Osteoblast (primary cell): ENCODE data around the gene ATRN. TPM values are rescaled to one million over a fixed set of nuclear protein-coding genes. Genes with fewer than 3 reads are reported as not detected.
"Not testable (repeated sequence)": the region's sequence is repeated elsewhere in the genome, so short reads cannot be mapped to it uniquely, and the experiment has no call there.

Experiments
- DNase-seq: peaks from one replicate; pipeline ENCODE4 v3.0.0; 2011; ENCODE audit warnings: low spot score, mixed read lengths; ENCODE audit not compliant: insufficient read length; ENCODE audit errors: missing footprints
- H2AFZ ChIP-seq: 2 replicates; pipeline ENCODE4 v1.6.0; 2011; ENCODE audit warnings: mild to moderate bottlenecking, low read length
- H3K27ac ChIP-seq: 2 replicates; pipeline ENCODE4 v1.5.1; 2011; ENCODE audit warnings: mild to moderate bottlenecking, low read depth, low read length, moderate library complexity
- H3K27me3 ChIP-seq: 2 replicates; pipeline ENCODE4 v1.6.0; 2012; ENCODE audit warnings: mild to moderate bottlenecking, control low read depth, inconsistent platforms, low read length, moderate library complexity; ENCODE audit not compliant: insufficient read depth
- H3K36me3 ChIP-seq: 2 replicates; pipeline ENCODE4 v1.5.1; 2011; ENCODE audit warnings: mild to moderate bottlenecking, low read length, control low read depth, moderate library complexity; ENCODE audit not compliant: insufficient read depth
- H3K4me1 ChIP-seq: 2 replicates; pipeline ENCODE4 v1.5.1; 2011; ENCODE audit warnings: mild to moderate bottlenecking, low read length, control low read depth, moderate library complexity; ENCODE audit not compliant: insufficient read depth
- H3K4me2 ChIP-seq: 2 replicates; pipeline ENCODE4 v1.6.0; 2011; ENCODE audit warnings: mild to moderate bottlenecking, low read length; ENCODE audit not compliant: insufficient read depth
- H3K4me3 ChIP-seq: fragments of 200-600 bp; sonication (generic); 3 replicates; pipeline ENCODE4 v1.5.1; 2012; ENCODE audit warnings: mild to moderate bottlenecking, low read length, inconsistent platforms; ENCODE audit not compliant: insufficient read depth
- H3K79me2 ChIP-seq: 2 replicates; pipeline ENCODE4 v1.6.0; 2012; ENCODE audit warnings: mild to moderate bottlenecking, low read length, control low read depth, inconsistent platforms; ENCODE audit not compliant: insufficient read depth
- H3K9me3 ChIP-seq: 2 replicates; pipeline ENCODE4 v1.5.1; 2011; ENCODE audit warnings: low read depth, low read length, control low read depth
- H4K20me1 ChIP-seq: 2 replicates; pipeline ENCODE4 v1.6.0; 2012; ENCODE audit warnings: mild to moderate bottlenecking, low read length, control low read depth; ENCODE audit not compliant: insufficient read depth
- CTCF ChIP-seq: IDR thresholded peaks from 2 replicates; pipeline ENCODE4 v1.5.1; 2011; ENCODE audit warnings: mild to moderate bottlenecking, low read depth, low read length, moderate library complexity; ENCODE audit errors: extremely low read depth
- total RNA-seq: library from RNA; depleted of rRNA; stranded (reverse); fragments of >200 nt; gene quantifications from 2 replicates; pipeline ENCODE4 v1.2.3, GENCODE V29; 2012

ATRN gene
- total RNA-seq, 1 donor: 48.1 TPM

GRCh38 chr20:3614466-3614865 is 143.6 kb downstream of the ATRN start:
- peak overlapping the region; percentile 54 for H3K4me3 ChIP-seq
- DNase-seq: no peak
- H3K27ac ChIP-seq: peak overlapping the region; percentile 49
- H3K79me2 ChIP-seq: no peaks in the 10 kb centered on the region
- peaks cover 12% of the 10 kb centered on the region for H3K4me1 ChIP-seq
- H3K36me3 ChIP-seq: no peaks in the 10 kb centered on the region
- H3K27me3 ChIP-seq: no peaks in the 10 kb centered on the region
- peak overlapping the region; percentile 82 for H3K4me2 ChIP-seq
- peak overlapping the region; percentile 71 for H2AFZ ChIP-seq
- no peak for TF ChIP-seq CTCF
- H4K20me1 ChIP-seq: no peaks in the 10 kb centered on the region
- no peaks in the 10 kb centered on the region for H3K9me3 ChIP-seq

- H3K79me2 ChIP-seq, H3K9me3 ChIP-seq, H3K27ac ChIP-seq, H3K36me3 ChIP-seq, H4K20me1 ChIP-seq, H3K27me3 ChIP-seq, H2AFZ ChIP-seq, H3K4me3 ChIP-seq, DNase-seq, H3K4me2 ChIP-seq: not testable (repeated sequence)
- peaks cover 12% of the 10 kb centered on the region for H3K4me1 ChIP-seq
Measured at GRCh38 chr20:3615171-3615840, 144.5 kb downstream of the ATRN start.

- Histone ChIP-seq H3K4me3 (no peak overlapping the region), H3K36me3 (no peaks in the 10 kb centered on the region), H2AFZ (no peak overlapping the region), H3K9me3 (no peaks in the 10 kb centered on the region), H3K79me2 (no peaks in the 10 kb centered on the region), H4K20me1 (no peaks in the 10 kb centered on the region), H3K27me3 (no peaks in the 10 kb centered on the region), H3K27ac (no peak overlapping the region), H3K4me1 (peaks cover 12% of the 10 kb centered on the region), H3K4me2 (no peak overlapping the region)
- no peak for TF ChIP-seq CTCF
- DNase-seq: peak; percentile 17
Measured at GRCh38 chr20:3616250-3616649, 145.4 kb downstream of the ATRN start.

- no peak overlapping the region for H3K4me3 ChIP-seq
- no peak for DNase-seq
Measured at GRCh38 chr20:3621111-3621510, 150.3 kb downstream of the ATRN start.

More at GRCh38 chr20:3621111-3621510, 150.3 kb downstream of the ATRN start:
- H3K27me3 ChIP-seq: no peaks in the 10 kb centered on the region
- no peaks in the 10 kb centered on the region for H4K20me1 ChIP-seq
- no peak overlapping the region for H2AFZ ChIP-seq
- no peaks in the 10 kb centered on the region for H3K9me3 ChIP-seq
- no peaks in the 10 kb centered on the region for H3K36me3 ChIP-seq
- no peak overlapping the region for H3K4me2 ChIP-seq
- TF ChIP-seq CTCF: no peak
- H3K4me1 ChIP-seq: no peaks in the 10 kb centered on the region
- no peaks in the 10 kb centered on the region for H3K79me2 ChIP-seq
- no peak overlapping the region for H3K27ac ChIP-seq
